Stomach smooth muscle (tissue), 2 donors: ENCODE results near the gene FKBP2.

Experiments used
- H3K27ac ChIP-seq: one replicate; pipeline ENCODE4 v1.7.0; 2013; ENCODE audit warnings: mild to moderate bottlenecking, low read length, inconsistent platforms
- H3K27me3 ChIP-seq, 2 donors: one replicate each; pipeline ENCODE4 v1.7.0; 2013; ENCODE audit warnings: low read length in 2 of 2; ENCODE audit not compliant: insufficient read depth in 2 of 2, control insufficient read depth in 1 of 2
- H3K36me3 ChIP-seq, 2 donors: one replicate each; pipeline ENCODE4 v1.7.0; 2013; ENCODE audit warnings: low read length in 2 of 2; ENCODE audit not compliant: control insufficient read depth in 2 of 2, insufficient read depth in 2 of 2
- H3K4me1 ChIP-seq: one replicate; pipeline ENCODE4 v1.7.0; 2013; ENCODE audit warnings: low read length; ENCODE audit not compliant: control insufficient read depth, insufficient read depth
- H3K4me3 ChIP-seq, 2 donors: one replicate each; pipeline ENCODE4 v1.7.0; 2013; ENCODE audit warnings: low read length in 2 of 2
- H3K9ac ChIP-seq, 2 donors: one replicate each; pipeline ENCODE4 v1.7.0; 2013; ENCODE audit warnings: low read length in 2 of 2, mild to moderate bottlenecking in 1 of 2
- H3K9me3 ChIP-seq, 2 donors: one replicate each; pipeline ENCODE4 v1.7.0; 2013; ENCODE audit warnings: low read length in 2 of 2; ENCODE audit not compliant: control insufficient read depth in 2 of 2
- donor health status: healthy.
- donor health status: Pancreatic carcinoma.

FKBP2 gene

GRCh38 chr11:64276653-64277431, 35.9 kb downstream of the FKBP2 start:
- no peak overlapping the region for H3K9ac ChIP-seq
- no peaks in the 10 kb centered on the region for H3K27me3 ChIP-seq
- peaks cover 14 to 17% of the 10 kb centered on the region in 2 donors for H3K36me3 ChIP-seq
- H3K27ac ChIP-seq = no peak overlapping the region
- H3K4me3 ChIP-seq = no peak overlapping the region
- peaks cover 5% of the 10 kb centered on the region for H3K4me1 ChIP-seq
- H3K9me3 ChIP-seq = no peaks in the 10 kb centered on the region

GRCh38 chr11:64278576-64279190, 37.8 kb downstream of the FKBP2 start:
- Histone ChIP-seq H3K4me1 (peaks cover 14% of the 10 kb centered on the region), H3K9me3 (no peaks in the 10 kb centered on the region), H3K9ac (no peak overlapping the region), H3K27me3 (no peaks in the 10 kb centered on the region), H3K4me3 (no peak overlapping the region), H3K27ac (no peak overlapping the region), H3K36me3 (peaks cover 20 to 21% of the 10 kb centered on the region in 2 donors)

- Histone ChIP-seq H3K9me3 (no peaks in the 10 kb centered on the region), H3K36me3 (peaks cover 9 to 15% of the 10 kb centered on the region in 2 donors), H3K4me3 (no peak overlapping the region), H3K27me3 (no peaks in the 10 kb centered on the region), H3K9ac (peak overlapping the region in 1 of 2 donors; percentile 29), H3K27ac (no peak overlapping the region), H3K4me1 (peaks cover 28% of the 10 kb centered on the region)
Observed at GRCh38 chr11:64281957-64282770, 41.3 kb downstream of the FKBP2 start.

- Histone ChIP-seq H3K27me3 (no peaks in the 10 kb centered on the region), H3K36me3 (peaks cover 7 to 15% of the 10 kb centered on the region in 2 donors), H3K4me3 (peak overlapping the region in 1 of 2 donors; percentile 93), H3K27ac (peak overlapping the region; percentile 18), H3K9me3 (no peaks in the 10 kb centered on the region), H3K9ac (peak overlapping the region; percentile 23 to 95), H3K4me1 (peaks cover 28% of the 10 kb centered on the region)
Observed at GRCh38 chr11:64283092-64283491, 42.2 kb downstream of the FKBP2 start.

GRCh38 chr11:64284048-64284961, 43.4 kb downstream of the FKBP2 start, which contains the start of gene BAD:
Gene BAD (minus strand): TSS chr11:64284665. CDS start chr11:64284368, 297 bp downstream.
- Histone ChIP-seq H3K27ac (peak within 1 kb of the TSS; percentile 96), H3K4me1 (peaks cover 28% of the 10 kb centered on the region), H3K27me3 (no peaks in the 10 kb centered on the region), H3K4me3 (peak within 1 kb of the TSS; percentile 93 to 96), H3K9ac (peak within 1 kb of the TSS; percentile 95 to 98), H3K9me3 (no peaks in the 10 kb centered on the region), H3K36me3 (peaks cover 4 to 10% of the 10 kb centered on the region in 2 donors)

GRCh38 chr11:64284962-64285884, 44.3 kb downstream of the FKBP2 start, which contains the start of gene GPR137:
Gene GPR137 (plus strand): TSS chr11:64285848. CDS start chr11:64286525, 677 bp downstream.
- Histone ChIP-seq H3K4me3 (peak within 1 kb of the TSS; percentile 93 to 96), H3K4me1 (peaks cover 28% of the 10 kb centered on the region), H3K27ac (peak within 1 kb of the TSS; percentile 96), H3K9me3 (no peaks in the 10 kb centered on the region), H3K27me3 (peaks cover under 1 to 3% of the 10 kb centered on the region in 2 donors), H3K36me3 (peaks cover 4 to 10% of the 10 kb centered on the region in 2 donors), H3K9ac (peak within 1 kb of the TSS; percentile 89 to 98)

- H3K4me1 ChIP-seq = peaks cover 29% of the 10 kb centered on the region
- peaks cover 10 to 12% of the 10 kb centered on the region in 2 donors for H3K27me3 ChIP-seq
- H3K9ac ChIP-seq = peak overlapping the region; percentile 72 to 77
- H3K4me3 ChIP-seq = peak overlapping the region; percentile 93 to 96
- H3K27ac ChIP-seq = peak overlapping the region; percentile 31
- H3K36me3 ChIP-seq = peaks cover 4 to 10% of the 10 kb centered on the region in 2 donors
- H3K9me3 ChIP-seq = no peaks in the 10 kb centered on the region
Observed at GRCh38 chr11:64285885-64286800, 45.2 kb downstream of the FKBP2 start.

- H3K4me1 ChIP-seq = peaks cover 35% of the 10 kb centered on the region
- no peak overlapping the region for H3K4me3 ChIP-seq
- H3K9ac ChIP-seq = no peak overlapping the region
- H3K27ac ChIP-seq = no peak overlapping the region
- H3K9me3 ChIP-seq = no peaks in the 10 kb centered on the region
- H3K27me3 ChIP-seq = peaks cover 13 to 16% of the 10 kb centered on the region in 2 donors
- peaks cover 4 to 7% of the 10 kb centered on the region in 2 donors for H3K36me3 ChIP-seq
Observed at GRCh38 chr11:64286801-64287159, 45.9 kb downstream of the FKBP2 start.
